ENCODE data around the gene NR5A2.

DNA sequence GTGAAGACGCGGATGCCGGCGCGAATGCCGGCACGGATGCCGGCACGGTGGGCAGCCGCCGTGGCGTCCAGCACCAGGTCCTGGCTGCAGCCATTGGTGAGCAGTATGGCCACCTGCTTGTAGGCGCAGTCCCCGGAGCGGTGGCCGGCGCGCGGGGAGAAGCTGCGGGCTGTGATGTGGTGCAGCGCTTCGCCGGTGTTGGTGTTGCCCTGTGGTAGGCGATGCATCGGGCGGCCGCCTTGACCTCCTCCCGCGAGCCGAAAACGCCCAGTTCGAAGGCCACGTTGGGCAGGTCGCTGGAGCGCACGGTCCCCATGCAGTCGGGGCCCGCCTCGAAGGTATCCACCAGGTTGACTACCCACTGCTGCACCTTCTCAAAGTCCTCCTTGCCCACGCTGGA is 120.2 kb downstream of the NR5A2 start:
- TF ChIP-seq TAF1 (IDR thresholded peaks at IDR 0.05; ENCODE audit: borderline replicate concordance, insufficient read depth, low read length) (no peak), SIN3A (IDR thresholded peaks at IDR 0.05; ENCODE audit: borderline replicate concordance, insufficient read depth, low read length) (no peak)

Measured in PFSK-1 (cell line).